Cortex of kidney (tissue), 1 donor: ENCODE results near the gene PARK7.

Experiments
- DNase-seq: peaks from one replicate; lab custom pipeline; 2025; lab: John Stamatoyannopoulos, UW

The PARK7 gene

DNA sequence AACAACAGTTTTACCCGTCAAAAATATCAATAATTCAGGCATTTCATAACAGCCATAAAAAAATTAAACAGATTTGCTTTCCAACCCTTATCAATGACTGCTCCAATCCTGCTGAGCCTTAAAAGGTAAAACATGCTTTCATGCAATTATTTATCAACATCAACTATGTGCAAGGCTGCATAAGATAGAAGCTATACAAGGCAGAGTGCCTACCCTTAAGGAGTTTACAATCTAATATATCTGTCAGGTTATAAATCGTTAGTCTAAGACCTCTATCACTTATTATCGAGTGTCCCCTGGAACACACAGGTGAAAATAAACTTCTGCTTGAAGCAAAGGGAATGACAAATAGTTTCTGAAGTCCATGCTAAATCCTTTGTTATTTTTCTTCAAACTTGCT is 62.8 kb downstream of the PARK7 start:
- no peak for DNase-seq

DNA sequence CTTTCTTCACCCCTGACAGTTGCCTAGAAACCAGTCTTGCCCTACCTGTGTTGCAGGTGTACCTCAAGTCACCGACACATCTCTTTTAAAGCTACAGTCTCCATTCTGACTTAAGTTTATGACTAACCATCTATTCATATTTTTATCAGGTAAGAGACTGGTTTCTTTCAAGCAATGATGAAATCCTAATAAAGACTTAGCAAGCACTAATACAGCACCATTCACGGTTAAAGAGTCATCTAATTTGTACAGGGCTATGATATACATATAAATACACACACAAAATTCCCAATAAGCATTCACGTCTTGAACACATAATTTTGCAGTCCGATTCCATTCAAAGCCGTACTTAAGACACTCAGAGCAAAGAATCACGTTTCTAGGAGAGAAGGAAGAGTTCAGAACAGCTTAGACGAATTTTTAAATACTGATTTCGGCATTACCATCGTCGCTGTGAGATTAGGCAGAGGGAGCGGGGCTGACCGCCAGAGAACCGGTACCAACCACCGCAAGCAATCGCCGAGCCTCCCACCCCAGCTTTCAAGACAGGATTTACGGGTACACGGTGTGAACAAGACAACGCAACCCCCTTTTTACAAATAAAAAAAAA is 63.7 kb downstream of the PARK7 start:
- no peak for DNase-seq

DNA sequence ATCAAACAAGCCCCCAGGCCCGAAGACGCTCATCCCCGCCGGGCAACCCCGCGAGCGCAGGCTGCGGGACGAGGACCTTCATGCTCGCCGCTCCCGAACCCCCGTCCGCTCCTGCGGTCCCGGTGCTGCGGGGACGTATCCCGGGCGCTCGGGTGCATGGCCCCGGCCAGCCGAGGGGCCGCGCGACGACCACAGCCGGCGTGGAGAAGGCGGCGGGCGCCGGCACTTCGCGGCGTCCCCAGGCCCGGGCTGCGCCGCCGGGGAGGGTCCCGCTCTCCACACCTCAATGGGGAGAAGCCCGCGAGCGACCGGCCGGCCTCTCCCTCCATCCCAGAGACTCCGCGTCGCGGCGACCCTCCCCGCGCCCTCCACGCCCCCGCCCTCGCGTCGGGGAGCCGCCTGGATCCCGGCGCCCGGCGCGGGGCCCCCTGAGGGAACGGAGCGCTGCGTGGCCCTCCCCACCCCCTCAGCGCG is 64.2 kb downstream of the PARK7 start:
- no peak for DNase-seq

DNA sequence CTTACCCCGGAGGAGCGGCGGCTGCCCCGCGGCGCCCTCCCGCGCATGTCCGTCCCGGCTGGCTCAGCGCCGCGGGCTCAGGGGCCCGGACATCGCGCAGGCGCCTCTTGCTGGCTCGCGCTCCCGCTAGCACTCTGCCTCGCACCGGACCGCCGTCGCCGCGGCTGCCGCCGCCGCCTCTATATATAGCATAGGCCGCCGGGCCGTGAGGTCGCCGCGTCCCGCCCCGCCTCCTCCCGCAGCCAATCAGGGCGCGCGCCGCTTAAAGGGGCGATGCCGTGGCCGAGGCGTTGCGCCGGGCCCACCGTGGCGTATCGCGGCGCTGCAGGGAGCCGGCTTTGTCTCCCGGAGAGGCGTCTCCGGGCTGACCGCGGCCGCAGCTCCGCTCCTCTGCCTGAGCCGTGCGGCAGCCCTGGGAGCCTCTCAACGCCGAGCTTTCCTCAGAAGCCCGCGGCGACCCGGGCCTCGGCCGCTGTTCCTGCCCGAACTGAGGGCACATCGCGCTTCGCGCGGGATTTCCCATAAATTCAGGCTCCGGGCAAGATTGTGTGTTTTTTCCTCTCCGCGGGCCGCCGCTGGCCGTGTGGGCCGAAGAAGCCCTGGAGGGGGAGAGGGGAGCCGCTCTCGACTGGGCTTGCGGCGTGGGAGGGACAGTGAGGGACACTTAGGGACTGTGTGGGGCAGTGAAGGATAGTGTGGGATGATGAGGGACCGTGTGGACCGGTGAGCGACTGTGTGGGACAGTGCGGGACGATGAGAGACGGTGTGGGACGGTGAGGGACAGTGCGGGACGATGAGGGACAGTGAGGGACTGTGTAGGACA is 64.9 kb downstream of the PARK7 start, which contains the start of gene ERRFI1:
Gene ERRFI1 (minus strand): TSS at position 157 of the 823 bp plus-strand sequence. CDS start 10,690 bp downstream, outside the sequence.
- peak; percentile 39 for DNase-seq

DNA sequence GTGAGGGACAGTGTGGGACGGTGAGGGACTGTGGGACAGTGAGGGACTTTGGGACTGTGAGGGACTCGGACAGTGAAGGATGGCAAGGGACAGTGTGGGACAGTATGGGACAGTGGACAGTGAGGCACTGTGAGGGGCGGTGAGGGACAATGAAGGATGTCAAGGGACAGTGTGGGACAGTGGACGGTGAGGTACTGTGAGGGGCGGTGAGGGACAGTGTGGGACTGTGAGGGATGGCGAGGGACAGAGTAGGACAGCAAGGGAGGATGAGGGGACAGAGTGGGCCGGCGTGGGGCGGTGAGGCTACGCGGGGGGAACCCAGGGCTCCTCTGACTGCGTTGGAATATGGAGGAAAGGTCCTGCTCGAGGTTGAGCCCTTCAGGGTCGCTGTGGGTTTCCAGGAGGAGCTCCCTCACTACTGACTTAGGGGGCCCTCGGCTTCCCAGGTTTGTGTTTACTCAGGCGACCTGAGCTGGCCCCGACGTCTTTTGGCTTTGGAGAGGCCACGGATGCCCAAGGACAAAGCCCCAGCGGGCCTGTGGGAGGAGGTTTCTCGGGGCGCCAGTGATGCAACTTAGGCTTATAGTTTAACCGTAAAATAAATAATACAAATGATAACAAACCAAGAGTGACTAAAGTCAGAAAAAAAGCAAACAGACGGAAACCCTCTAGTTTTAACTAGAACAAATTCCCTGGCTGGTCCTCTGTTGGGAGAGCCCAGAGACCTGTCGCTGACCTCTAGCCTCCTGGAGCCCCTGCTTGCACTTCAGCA is 65.7 kb downstream of the PARK7 start:
- no peak for DNase-seq

DNA sequence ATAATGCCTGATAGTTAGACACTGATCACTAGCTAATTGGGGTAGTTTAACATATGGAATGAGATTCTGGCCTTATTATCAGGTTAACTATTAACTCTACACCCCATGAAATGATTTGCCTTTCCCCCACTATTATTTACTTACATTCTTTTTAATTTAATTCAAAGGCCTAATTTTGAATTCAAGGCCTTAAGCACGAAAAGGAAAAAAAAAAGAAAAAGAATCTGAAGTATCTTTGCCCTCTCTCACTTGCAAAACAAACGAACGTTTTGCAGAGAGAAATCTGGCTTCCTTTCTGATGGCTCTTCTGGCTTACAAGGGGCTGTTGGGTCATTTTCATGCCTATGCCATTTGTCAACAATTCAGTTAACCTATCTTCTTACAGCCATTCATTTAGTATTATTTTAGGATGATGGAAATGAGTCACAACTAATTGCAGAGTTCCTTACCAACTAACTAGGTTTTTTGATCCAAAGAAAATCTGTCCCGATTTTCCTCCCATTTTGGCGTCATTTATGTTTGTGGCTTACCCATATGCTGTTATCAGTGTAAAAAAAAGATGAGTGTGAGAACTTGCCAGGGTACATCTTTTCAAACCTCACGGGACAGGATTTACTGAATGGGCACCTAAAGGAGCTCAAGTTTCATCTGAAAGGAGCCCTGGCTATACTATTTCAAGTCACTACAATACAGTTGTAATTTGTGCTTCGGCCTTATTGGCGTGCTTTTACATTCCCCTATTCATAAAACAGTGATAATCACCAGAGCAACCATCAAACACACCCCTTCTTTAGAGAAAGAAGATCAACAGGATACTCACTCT is 66.4 kb downstream of the PARK7 start:
- no peak for DNase-seq

DNA sequence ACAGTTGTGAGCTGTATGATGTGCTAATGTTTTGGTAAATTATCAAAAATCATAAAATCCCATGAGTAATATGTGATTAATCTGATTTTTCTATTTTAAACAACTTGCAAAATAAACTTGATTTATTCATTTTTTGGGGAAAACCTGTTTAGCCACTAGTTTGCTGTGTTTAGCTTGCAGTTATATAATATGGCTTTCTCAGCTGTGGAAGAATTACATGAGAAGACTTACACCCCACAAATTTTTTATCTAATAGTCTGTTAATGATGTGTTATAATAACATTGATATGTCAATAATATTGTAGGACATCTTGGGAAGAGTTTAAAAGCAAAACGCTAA is 67.0 kb downstream of the PARK7 start:
- DNase-seq, result no peak

DNA sequence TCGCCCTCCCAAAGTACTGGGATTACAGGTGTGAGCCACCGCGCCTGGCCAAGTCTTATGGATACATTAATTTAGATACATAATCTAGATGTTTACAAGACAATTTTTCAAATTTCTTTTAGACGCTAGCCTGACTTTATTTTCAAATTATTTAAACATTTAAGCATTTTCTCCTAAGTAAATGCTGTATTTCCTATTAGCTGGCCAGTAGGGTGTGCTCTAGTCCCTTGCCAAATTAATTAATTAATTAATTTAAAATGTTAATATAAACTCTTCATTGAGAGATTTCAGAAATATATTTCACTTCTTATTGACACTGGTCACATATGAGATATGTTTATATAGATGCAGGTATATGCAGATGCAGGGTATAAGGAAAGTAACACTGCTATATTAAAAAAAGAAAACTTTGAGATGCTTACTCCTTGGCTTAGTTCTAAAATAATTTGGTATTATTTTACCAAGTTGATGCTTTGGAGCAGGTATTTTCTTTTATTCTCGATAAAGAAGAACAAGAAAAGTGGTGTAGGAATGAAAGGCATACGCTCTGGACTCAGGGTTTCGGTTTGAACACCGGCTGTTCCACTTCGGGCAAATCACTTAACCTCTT is 69.8 kb downstream of the PARK7 start:
- DNase-seq, result no peak

DNA sequence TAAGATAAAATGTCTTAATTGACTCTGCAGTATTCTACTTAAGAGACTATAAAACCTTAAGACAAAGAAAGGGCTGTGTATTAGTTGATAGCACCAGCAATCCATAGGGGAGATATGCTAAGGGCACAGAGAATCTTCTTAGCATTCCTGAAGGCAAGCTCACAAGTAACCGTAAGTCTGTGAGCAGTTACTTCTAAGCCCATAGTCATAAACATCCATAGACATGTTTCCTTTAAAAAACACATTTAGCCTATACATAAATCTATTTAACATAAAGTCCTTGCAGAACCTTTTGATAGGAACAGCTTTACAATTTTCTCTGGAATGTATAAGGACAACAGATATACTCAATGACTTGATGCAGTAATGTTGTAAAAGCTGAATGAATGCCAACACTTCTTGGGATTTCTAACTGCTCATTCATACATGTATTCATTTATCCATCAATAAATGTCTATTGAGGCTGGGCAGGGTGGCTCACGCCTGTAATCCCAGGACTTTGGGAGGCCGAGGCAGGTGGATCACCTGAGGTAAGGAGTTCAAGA is 70.9 kb downstream of the PARK7 start:
- DNase-seq, result no peak

DNA sequence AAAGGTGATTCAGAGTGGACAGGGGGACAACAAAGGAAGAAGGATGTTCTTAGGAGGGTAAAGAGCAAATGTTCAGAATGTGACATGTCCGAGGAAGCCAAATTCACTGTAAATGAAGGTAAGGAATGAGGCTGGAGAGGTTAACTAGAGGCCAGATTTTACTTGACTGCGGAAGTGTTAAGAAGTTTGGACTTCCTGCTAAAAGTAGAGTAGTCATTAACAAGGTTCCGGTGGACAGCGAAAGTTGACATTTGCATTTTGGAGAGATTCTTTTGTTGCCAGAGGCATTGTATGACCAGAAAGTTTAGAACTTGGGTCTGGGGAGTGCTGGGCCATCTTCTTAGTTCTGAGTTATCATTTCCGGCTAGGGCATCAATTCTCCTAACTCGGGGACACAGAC is 71.8 kb downstream of the PARK7 start:
- no peak for DNase-seq
